Natural killer cell treated with Interleukin-12 subunit alpha and Interleukin-12 subunit beta and Interleukin-15 and Interleukin-18, amount 100 ng/mL, for 72 hours (primary cell): ENCODE results near the gene GANAB. TPM values are rescaled to one million over a fixed set of nuclear protein-coding genes. Genes with fewer than 3 reads are reported as not detected.
A peak's percentile ranks its signal among the peaks of the same experiment; 100 is the strongest.
"Not testable (repeated sequence)": the region's sequence is repeated elsewhere in the genome, so short reads cannot be mapped to it uniquely, and the experiment has no call there.

Source experiments
- ATAC-seq, 2 donors: fragments of 150-1000 bp; cut with Tn5 transposase in 1 of 2; sonication (Bioruptor Pico), chemical (Tn5 transposase) in 1 of 2; 2 replicates each; pipeline ENCODE4 v1.10.0; 2021
- DNase-seq: peaks from one replicate; pipeline ENCODE4 v3.0.0; 2022; ENCODE audit warnings: low spot score
- H3K27ac Mint-ChIP-seq, 2 donors: 1 replicate in 1 of 2; 2 replicates in 1 of 2; pipeline ENCODE4 v1.8.0; 2022; ENCODE audit warnings: mixed read lengths in 2 of 2, mild to moderate bottlenecking in 1 of 2, moderate library complexity in 1 of 2
- H3K27me3 Mint-ChIP-seq, 2 donors: 1 replicate in 1 of 2; 2 replicates in 1 of 2; pipeline ENCODE4 v1.8.0; 2022; ENCODE audit warnings: mixed read lengths in 2 of 2
- H3K36me3 Mint-ChIP-seq: one replicate; pipeline ENCODE4 v1.8.0; 2022; ENCODE audit warnings: mixed read lengths
- H3K4me1 Mint-ChIP-seq, 2 donors: 1 replicate in 1 of 2; 2 replicates in 1 of 2; pipeline ENCODE4 v1.8.0; 2022; ENCODE audit warnings: low read depth in 2 of 2, mixed read lengths in 2 of 2, mild to moderate bottlenecking in 1 of 2
- H3K4me3 Mint-ChIP-seq: one replicate; pipeline ENCODE4 v1.8.0; 2022; ENCODE audit warnings: mixed read lengths
- H3K9me3 Mint-ChIP-seq: 2 replicates; pipeline ENCODE4 v1.8.0; 2022; ENCODE audit warnings: mixed read lengths
- total RNA-seq, 2 donors: library from RNA; stranded (reverse); gene quantifications; one replicate each; pipeline ENCODE4 v1.2.3, GENCODE V29; 2022

The GANAB gene
- total RNA-seq, 2 donors from 2014 or later, result 269 to 297 TPM

DNA sequence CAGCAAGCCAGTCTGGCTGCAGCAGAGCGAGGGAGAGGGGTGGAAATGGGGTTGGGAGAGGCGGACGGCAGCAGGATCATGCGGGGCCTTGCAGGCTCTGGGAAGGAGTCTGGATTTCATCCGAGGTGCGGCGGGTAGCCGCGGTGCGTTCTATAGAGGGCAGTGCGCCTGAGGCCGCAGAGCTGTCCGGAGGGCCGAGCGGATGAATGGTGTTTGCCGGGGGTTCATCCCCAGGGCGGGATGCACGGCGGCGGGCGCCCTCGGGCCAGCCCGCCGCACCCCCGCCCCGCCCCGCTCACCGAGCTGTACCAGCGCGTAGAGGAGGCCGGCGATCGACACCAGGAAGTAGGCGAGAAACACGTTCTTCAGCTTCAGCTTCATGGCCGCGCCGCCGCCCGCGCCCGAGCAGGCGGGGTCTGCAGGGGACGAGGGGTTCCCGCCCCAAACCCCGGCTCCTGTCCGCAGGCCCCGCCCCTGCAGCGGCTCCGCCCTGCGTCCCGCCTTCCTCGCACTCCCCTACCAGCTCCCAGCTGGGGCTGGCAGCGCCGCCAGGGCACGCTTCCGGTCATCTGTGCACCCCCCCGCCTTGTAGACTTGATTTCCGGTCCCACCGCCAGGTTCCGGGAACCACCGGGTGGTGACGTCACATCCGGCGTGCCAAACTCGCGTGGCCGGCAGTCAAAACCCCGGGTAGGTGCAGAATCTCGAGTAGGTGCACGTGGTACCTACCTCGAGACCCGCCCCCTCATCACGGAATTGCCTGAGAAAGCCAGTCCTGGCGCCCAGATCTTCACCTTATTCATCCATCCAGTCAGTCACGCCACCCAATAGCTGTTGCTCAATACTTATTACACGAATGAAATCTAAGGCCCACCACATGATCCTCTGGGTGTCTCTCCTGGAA lies 24.6 kb downstream of the GANAB start, which contains the start of gene B3GAT3:
Gene B3GAT3 (minus strand): TSS at position 420 of the 904 bp plus-strand sequence. CDS start 39 bp downstream, at position 381.
- Mint-ChIP-seq H3K27ac (peak within 1 kb of the TSS; percentile 96 to 99), H3K4me3 (peak within 1 kb of the TSS; percentile 100), H3K27me3 (no peaks in the 10 kb centered on the region), H3K9me3 (no peaks in the 10 kb centered on the region), H3K36me3 (peaks cover 18% of the 10 kb centered on the region), H3K4me1 (peaks cover 17 to 20% of the 10 kb centered on the region in 2 donors)
- peak; percentile 99 for DNase-seq
- peak; percentile 98 to 99 for ATAC-seq

- H3K36me3 Mint-ChIP-seq, result peaks cover 16% of the 10 kb centered on the region
- no peak for ATAC-seq
- H3K4me3 Mint-ChIP-seq, result peak overlapping the region; percentile 100
- H3K27me3 Mint-ChIP-seq, result no peaks in the 10 kb centered on the region
- H3K9me3 Mint-ChIP-seq, result no peaks in the 10 kb centered on the region
- peak overlapping the region; percentile 96 to 99 for H3K27ac Mint-ChIP-seq
- DNase-seq, result no peak
- peaks cover 17 to 20% of the 10 kb centered on the region in 2 donors for H3K4me1 Mint-ChIP-seq
Observed at GRCh38 chr11:62621027-62621566, 25.3 kb downstream of the GANAB start.

DNA sequence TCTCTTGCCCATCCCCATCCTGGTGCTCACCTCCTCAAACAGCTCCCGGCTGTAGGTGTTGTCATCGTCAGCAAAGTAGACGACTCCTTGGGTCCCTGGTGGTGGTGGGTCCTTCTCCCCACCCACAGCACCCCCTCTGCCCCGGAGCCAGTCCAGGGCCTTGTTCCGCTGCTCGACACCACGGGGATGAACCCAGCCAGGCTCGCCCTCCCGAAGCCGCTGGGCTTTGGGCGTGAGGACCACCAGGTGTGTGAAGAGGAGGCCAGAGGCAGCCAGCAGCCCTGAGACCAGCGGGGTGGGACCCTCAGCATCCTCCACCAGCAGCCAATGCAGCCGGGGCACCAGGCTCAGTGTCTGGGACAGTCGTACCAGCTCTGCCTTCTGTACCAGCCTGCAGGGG lies 29.5 kb downstream of the GANAB start:
- ATAC-seq, H3K9me3 Mint-ChIP-seq, H3K36me3 Mint-ChIP-seq, H3K4me3 Mint-ChIP-seq, H3K27ac Mint-ChIP-seq, H3K27me3 Mint-ChIP-seq, DNase-seq: not testable (repeated sequence)
- H3K4me1 Mint-ChIP-seq, result peaks cover 26 to 27% of the 10 kb centered on the region in 2 donors

GRCh38 chr11:62615521-62615920 lies 30.9 kb downstream of the GANAB start:
- H3K27ac Mint-ChIP-seq, result no peak overlapping the region
- no peaks in the 10 kb centered on the region for H3K9me3 Mint-ChIP-seq
- no peaks in the 10 kb centered on the region for H3K27me3 Mint-ChIP-seq
- H3K36me3 Mint-ChIP-seq, result no peaks in the 10 kb centered on the region
- no peak overlapping the region for H3K4me3 Mint-ChIP-seq
- H3K4me1 Mint-ChIP-seq, result peaks cover 24% of the 10 kb centered on the region in 2 donors
- DNase-seq, result no peak
- ATAC-seq, result no peak

- H3K36me3 Mint-ChIP-seq, result no peaks in the 10 kb centered on the region
- DNase-seq, result no peak
- H3K4me1 Mint-ChIP-seq, result peaks cover 29 to 31% of the 10 kb centered on the region in 2 donors
- no peaks in the 10 kb centered on the region for H3K27me3 Mint-ChIP-seq
- no peak overlapping the region for H3K4me3 Mint-ChIP-seq
- no peak for ATAC-seq
- H3K27ac Mint-ChIP-seq, result peak overlapping the region; percentile 56 to 81
- no peaks in the 10 kb centered on the region for H3K9me3 Mint-ChIP-seq
Observed at GRCh38 chr11:62614275-62614674, 32.1 kb downstream of the GANAB start.

- H3K9me3 Mint-ChIP-seq, result no peaks in the 10 kb centered on the region
- H3K36me3 Mint-ChIP-seq, result no peaks in the 10 kb centered on the region
- DNase-seq (no peak), ATAC-seq (no peak)
- H3K27ac Mint-ChIP-seq, result peak overlapping the region; percentile 56 to 81
- peaks cover 32 to 38% of the 10 kb centered on the region in 2 donors for H3K4me1 Mint-ChIP-seq
- H3K27me3 Mint-ChIP-seq, result no peaks in the 10 kb centered on the region
- peak overlapping the region; percentile 45 for H3K4me3 Mint-ChIP-seq
Observed at GRCh38 chr11:62613291-62613778, 33.1 kb downstream of the GANAB start.

- H3K36me3 Mint-ChIP-seq, result no peaks in the 10 kb centered on the region
- no peaks in the 10 kb centered on the region for H3K27me3 Mint-ChIP-seq
- H3K4me3 Mint-ChIP-seq, result peak within 1 kb of the TSS; percentile 98
- peaks cover 38 to 43% of the 10 kb centered on the region in 2 donors for H3K4me1 Mint-ChIP-seq
- peak; percentile 90 for DNase-seq
- H3K27ac Mint-ChIP-seq, result peak within 1 kb of the TSS; percentile 93 to 97
- H3K9me3 Mint-ChIP-seq, result no peaks in the 10 kb centered on the region
- peak; percentile 84 to 88 for ATAC-seq
Observed at GRCh38 chr11:62612366-62613290, 33.8 kb downstream of the GANAB start, which contains the start of the genes EML3 and ROM1. EML3 (minus strand) TSS chr11:62612775; CDS start chr11:62612457, 318 bp downstream. ROM1 (plus strand) TSS chr11:62613257; CDS start chr11:62613282, 25 bp downstream.

DNA sequence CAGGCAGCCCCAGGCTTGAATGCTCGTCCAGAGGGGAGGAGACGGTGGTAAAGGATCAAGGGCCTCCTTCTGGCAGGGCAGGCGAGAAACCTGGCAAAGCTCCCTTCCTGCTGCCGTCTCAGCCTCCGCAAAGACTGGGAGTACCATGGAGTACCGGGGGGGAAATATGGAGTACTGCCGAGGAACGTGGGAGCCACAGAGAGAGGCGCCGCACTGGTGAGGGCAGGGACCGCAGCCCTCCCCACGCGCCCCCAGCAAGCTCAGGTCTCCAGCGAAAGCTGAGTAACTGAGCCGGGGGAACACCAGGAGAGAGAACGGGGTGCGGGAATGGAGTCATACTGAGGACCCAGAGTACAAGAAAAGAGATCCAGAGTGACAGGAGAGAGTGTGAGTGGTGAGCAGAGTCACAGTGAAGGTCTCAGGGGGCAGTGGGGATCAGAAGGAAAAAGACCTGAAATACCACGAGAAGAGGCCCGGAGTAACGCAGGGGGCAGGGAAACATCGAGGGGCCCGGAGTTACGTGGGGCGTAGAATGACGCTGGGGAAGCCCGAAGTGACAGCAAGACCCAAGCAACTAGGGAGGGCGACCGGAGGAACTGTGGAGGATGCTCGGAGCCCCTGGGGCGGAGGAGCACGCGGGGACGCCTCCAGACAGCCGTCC lies 34.6 kb downstream of the GANAB start:
- Mint-ChIP-seq H3K36me3 (no peaks in the 10 kb centered on the region), H3K9me3 (no peaks in the 10 kb centered on the region), H3K4me1 (peaks cover 40 to 44% of the 10 kb centered on the region in 2 donors), H3K27me3 (no peaks in the 10 kb centered on the region), H3K4me3 (peak overlapping the region; percentile 98), H3K27ac (peak overlapping the region; percentile 93 to 97)
- DNase-seq (peak; percentile 75), ATAC-seq (peak; percentile 0 to 57)

GRCh38 chr11:62610814-62611704 lies 35.4 kb downstream of the GANAB start:
- H3K36me3 Mint-ChIP-seq, result no peaks in the 10 kb centered on the region
- H3K9me3 Mint-ChIP-seq, result no peaks in the 10 kb centered on the region
- peak overlapping the region; percentile 98 for H3K4me3 Mint-ChIP-seq
- peak overlapping the region; percentile 93 to 97 for H3K27ac Mint-ChIP-seq
- no peak for DNase-seq
- no peak for ATAC-seq
- no peaks in the 10 kb centered on the region for H3K27me3 Mint-ChIP-seq
- peaks cover 42 to 44% of the 10 kb centered on the region in 2 donors for H3K4me1 Mint-ChIP-seq

GRCh38 chr11:62610403-62610802 lies 36.0 kb downstream of the GANAB start:
- Mint-ChIP-seq H3K27ac (peak overlapping the region; percentile 93 to 97), H3K4me1 (peaks cover 42 to 44% of the 10 kb centered on the region in 2 donors), H3K36me3 (no peaks in the 10 kb centered on the region)

DNA sequence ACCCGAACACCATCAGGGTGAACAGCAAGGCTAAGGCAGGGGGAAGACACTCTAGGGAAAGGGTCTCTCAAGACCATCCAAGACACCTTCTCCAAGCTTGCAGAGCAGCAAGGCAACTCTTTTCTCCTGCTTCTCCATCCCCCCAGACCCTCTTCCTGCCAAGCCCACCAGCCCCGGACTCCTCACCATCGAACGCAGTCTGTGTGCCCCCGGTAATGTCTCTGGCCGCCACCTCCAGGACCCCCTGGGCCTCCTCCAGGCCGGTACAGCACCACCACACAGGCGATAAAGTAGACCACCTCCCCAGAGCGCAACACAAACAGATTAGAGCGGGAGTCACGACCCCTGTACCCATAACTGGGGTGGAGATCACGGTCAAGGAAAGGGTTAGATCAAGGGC lies 37.6 kb downstream of the GANAB start:
- Mint-ChIP-seq H3K36me3 (peaks cover 5% of the 10 kb centered on the region), H3K27me3 (no peaks in the 10 kb centered on the region), H3K27ac (peak overlapping the region; percentile 38 to 47), H3K9me3 (no peaks in the 10 kb centered on the region), H3K4me1 (peaks cover 38 to 41% of the 10 kb centered on the region in 2 donors), H3K4me3 (peak overlapping the region; percentile 25)
- DNase-seq (no peak), ATAC-seq (no peak)

More at GRCh38 chr11:62610403-62610802, 36.0 kb downstream of the GANAB start:
- no peak for ATAC-seq
- no peaks in the 10 kb centered on the region for H3K9me3 Mint-ChIP-seq
- no peaks in the 10 kb centered on the region for H3K27me3 Mint-ChIP-seq
- H3K4me3 Mint-ChIP-seq, result peak overlapping the region; percentile 78
- no peak for DNase-seq

DNA sequence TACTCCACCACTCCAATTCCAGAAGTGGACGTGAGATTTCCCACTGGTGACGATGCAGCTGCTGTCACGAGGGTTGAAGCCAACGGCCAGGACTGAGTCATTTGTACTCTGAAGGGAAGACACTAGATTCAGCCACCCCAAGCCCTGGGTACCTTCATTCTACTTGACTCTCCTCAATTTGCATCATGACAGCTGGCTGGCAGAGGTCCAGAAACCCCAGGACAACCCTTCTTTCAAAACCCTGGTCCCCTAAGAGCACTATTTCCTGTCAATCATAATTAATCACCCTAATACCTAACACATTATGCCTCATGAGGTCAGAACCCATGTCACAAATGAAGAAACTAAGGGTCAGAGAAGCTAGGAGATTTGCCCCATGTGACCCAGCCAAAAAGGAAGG lies 38.7 kb downstream of the GANAB start:
- H3K9me3 Mint-ChIP-seq, result no peaks in the 10 kb centered on the region
- H3K4me3 Mint-ChIP-seq, result no peak overlapping the region
- H3K27me3 Mint-ChIP-seq, result no peaks in the 10 kb centered on the region
- peaks cover 45% of the 10 kb centered on the region in 2 donors for H3K4me1 Mint-ChIP-seq
- H3K36me3 Mint-ChIP-seq, result peaks cover 11% of the 10 kb centered on the region
- ATAC-seq (no peak), DNase-seq (no peak)
- H3K27ac Mint-ChIP-seq, result peak overlapping the region; percentile 50 to 58
